ENCODE results near the gene CCZ1B. TPM values are rescaled to one million over a fixed set of nuclear protein-coding genes. Genes with fewer than 3 reads are reported as not detected.
"Not testable (repeated sequence)": the region's sequence is repeated elsewhere in the genome, so short reads cannot be mapped to it uniquely, and the experiment has no call there.

Gene CCZ1B
- total RNA-seq (90.3 TPM), polyA plus RNA-seq (10 to 100 TPM; 18.3 to 41.8 (median 32.2) TPM)

DNA sequence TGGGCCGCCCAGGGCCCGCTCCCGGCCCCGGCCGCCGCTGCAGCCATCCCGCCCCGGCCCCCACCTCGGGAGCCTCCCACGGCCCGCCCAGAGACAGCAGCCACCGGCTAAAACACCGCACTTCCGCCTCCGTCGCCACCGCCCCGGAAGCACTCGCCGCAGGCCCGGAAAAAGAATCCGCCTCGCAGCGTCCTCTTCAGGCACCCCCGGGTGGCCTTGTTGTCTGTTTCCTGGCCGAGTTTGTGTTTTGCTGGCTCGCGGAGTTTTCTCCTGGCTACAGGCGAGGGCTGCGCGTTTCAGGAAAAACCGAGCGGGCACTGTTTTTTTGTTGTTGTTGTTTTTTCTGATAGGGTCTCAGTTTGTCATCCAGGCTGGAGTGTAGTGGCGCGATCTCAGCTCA is at the start of gene CCZ1B:
CCZ1B (minus strand) TSS at position 125 of the 400 bp plus-strand sequence; CDS start at position 47, 78 bp downstream.
- peaks cover 17% of the 10 kb centered on the region for H3K27me3 Mint-ChIP-seq
- H3K4me3 ChIP-seq (ENCODE audit: low read depth, low read length): peak within 1 kb of the TSS; percentile 53
- H3K27ac Mint-ChIP-seq: peak within 1 kb of the TSS; percentile 85 to 97 (median 96)

GRCh38 chr7:6875022-6875421 is 48.9 kb upstream of the CCZ1B start:
- not testable (repeated sequence) for H3K27ac Mint-ChIP-seq; H3K4me1 ChIP-seq (ENCODE audit: control insufficient read depth, insufficient read depth, low read length, poor library complexity, severe bottlenecking); H3K27me3 Mint-ChIP-seq

More for the DNA sequence above, at the start of gene CCZ1B:
- H3K27me3 ChIP-seq (ENCODE audit: control insufficient read depth, insufficient read depth, low read length); H3K36me3 ChIP-seq (ENCODE audit: control insufficient read depth, insufficient read depth, low read length); H3K36me3 Mint-ChIP-seq; H3K4me1 ChIP-seq (ENCODE audit: control insufficient read depth, insufficient read depth, low read length, poor library complexity, severe bottlenecking); H3K9me3 Mint-ChIP-seq; H3K9me3 ChIP-seq (ENCODE audit: control insufficient read depth in 2 of 2, low read length in 2 of 2): not testable (repeated sequence)
- peak within 1 kb of the TSS; percentile 95 to 97 (median 96) for H3K4me3 Mint-ChIP-seq
- H3K27ac ChIP-seq (ENCODE audit: insufficient read depth, low read length, poor library complexity, severe bottlenecking): peak within 1 kb of the TSS; percentile 63
- H3K4me1 Mint-ChIP-seq: peaks cover 0 to 13% (median 5%) of the 10 kb centered on the region in 4 donors
- peak; percentile 93 to 99 for ATAC-seq (ENCODE audit: low read depth in 2 of 2)
- DNase-seq: peak; percentile 78 to 91 (median 85)

GRCh38 chr7:6872246-6872945 is 46.3 kb upstream of the CCZ1B start:
- H3K27ac Mint-ChIP-seq; ATAC-seq (ENCODE audit: low read depth in 2 of 2); H3K36me3 ChIP-seq (ENCODE audit: control insufficient read depth, insufficient read depth, low read length); DNase-seq; H3K9me3 ChIP-seq (ENCODE audit: control insufficient read depth in 2 of 2, low read length in 2 of 2); H3K4me1 Mint-ChIP-seq; H3K36me3 Mint-ChIP-seq; H3K27ac ChIP-seq (ENCODE audit: insufficient read depth, low read length, poor library complexity, severe bottlenecking); H3K27me3 ChIP-seq (ENCODE audit: control insufficient read depth, insufficient read depth, low read length); H3K9me3 Mint-ChIP-seq; H3K4me3 ChIP-seq (ENCODE audit: low read depth, low read length); H3K4me3 Mint-ChIP-seq; H3K4me1 ChIP-seq (ENCODE audit: control insufficient read depth, insufficient read depth, low read length, poor library complexity, severe bottlenecking); H3K27me3 Mint-ChIP-seq: not testable (repeated sequence)

More at GRCh38 chr7:6875022-6875421, 48.9 kb upstream of the CCZ1B start:
- not testable (repeated sequence) for H3K4me3 Mint-ChIP-seq; H3K4me1 Mint-ChIP-seq; DNase-seq; H3K27ac ChIP-seq (ENCODE audit: insufficient read depth, low read length, poor library complexity, severe bottlenecking); H3K36me3 ChIP-seq (ENCODE audit: control insufficient read depth, insufficient read depth, low read length); H3K9me3 Mint-ChIP-seq; H3K9me3 ChIP-seq (ENCODE audit: control insufficient read depth in 2 of 2, low read length in 2 of 2); H3K4me3 ChIP-seq (ENCODE audit: low read depth, low read length); ATAC-seq (ENCODE audit: low read depth in 2 of 2); H3K36me3 Mint-ChIP-seq; H3K27me3 ChIP-seq (ENCODE audit: control insufficient read depth, insufficient read depth, low read length)

DNA sequence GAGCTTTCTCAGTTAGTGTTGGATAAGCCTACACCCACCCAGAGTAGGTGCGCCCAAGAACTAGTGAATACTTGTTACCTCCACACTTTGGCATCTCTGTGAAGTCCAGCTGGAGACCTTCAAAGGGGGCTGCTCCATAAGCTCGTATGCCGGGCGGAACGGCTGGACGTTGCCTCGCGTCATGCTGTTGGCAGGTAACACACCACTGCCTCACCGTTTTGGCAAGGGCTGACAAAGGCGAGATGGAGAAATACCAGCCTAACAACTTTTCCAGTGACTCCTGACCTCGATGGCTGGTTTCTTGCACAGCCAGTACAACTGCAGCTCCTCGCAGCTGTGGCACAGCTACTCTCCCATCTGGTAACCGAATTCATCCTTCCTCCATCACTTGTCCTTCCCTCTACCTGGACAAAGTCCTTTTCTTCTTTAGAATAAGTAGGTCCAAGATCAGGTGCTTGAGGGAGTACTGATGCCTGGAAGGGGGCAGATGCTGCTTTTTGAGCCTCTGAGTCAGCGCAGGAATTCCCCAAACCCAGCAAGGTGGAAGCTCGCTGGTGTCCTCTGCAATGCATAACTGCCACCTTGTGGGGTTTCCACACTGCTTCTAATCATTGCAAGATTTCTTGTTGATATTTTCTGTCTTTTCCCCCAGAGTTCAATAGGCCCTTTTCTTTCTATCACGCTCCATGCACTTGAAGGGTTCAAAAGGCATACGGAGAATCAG is 45.5 kb upstream of the CCZ1B start:
- H3K4me3 ChIP-seq (ENCODE audit: low read depth, low read length); H3K4me1 Mint-ChIP-seq; H3K9me3 ChIP-seq (ENCODE audit: control insufficient read depth in 2 of 2, low read length in 2 of 2); H3K36me3 Mint-ChIP-seq; H3K27me3 Mint-ChIP-seq; H3K36me3 ChIP-seq (ENCODE audit: control insufficient read depth, insufficient read depth, low read length); H3K9me3 Mint-ChIP-seq; DNase-seq; H3K4me1 ChIP-seq (ENCODE audit: control insufficient read depth, insufficient read depth, low read length, poor library complexity, severe bottlenecking); H3K27me3 ChIP-seq (ENCODE audit: control insufficient read depth, insufficient read depth, low read length); H3K4me3 Mint-ChIP-seq; ATAC-seq (ENCODE audit: low read depth in 2 of 2); H3K27ac Mint-ChIP-seq; H3K27ac ChIP-seq (ENCODE audit: insufficient read depth, low read length, poor library complexity, severe bottlenecking): not testable (repeated sequence)

GRCh38 chr7:6864751-6865150 is 38.7 kb upstream of the CCZ1B start:
- DNase-seq; H3K4me1 ChIP-seq (ENCODE audit: control insufficient read depth, insufficient read depth, low read length, poor library complexity, severe bottlenecking); H3K4me3 Mint-ChIP-seq; H3K27me3 ChIP-seq (ENCODE audit: control insufficient read depth, insufficient read depth, low read length); H3K9me3 Mint-ChIP-seq; H3K36me3 Mint-ChIP-seq; H3K27ac Mint-ChIP-seq; H3K36me3 ChIP-seq (ENCODE audit: control insufficient read depth, insufficient read depth, low read length); H3K4me1 Mint-ChIP-seq; H3K27ac ChIP-seq (ENCODE audit: insufficient read depth, low read length, poor library complexity, severe bottlenecking); H3K27me3 Mint-ChIP-seq; ATAC-seq (ENCODE audit: low read depth in 2 of 2); H3K4me3 ChIP-seq (ENCODE audit: low read depth, low read length); H3K9me3 ChIP-seq (ENCODE audit: control insufficient read depth in 2 of 2, low read length in 2 of 2): not testable (repeated sequence)

DNA sequence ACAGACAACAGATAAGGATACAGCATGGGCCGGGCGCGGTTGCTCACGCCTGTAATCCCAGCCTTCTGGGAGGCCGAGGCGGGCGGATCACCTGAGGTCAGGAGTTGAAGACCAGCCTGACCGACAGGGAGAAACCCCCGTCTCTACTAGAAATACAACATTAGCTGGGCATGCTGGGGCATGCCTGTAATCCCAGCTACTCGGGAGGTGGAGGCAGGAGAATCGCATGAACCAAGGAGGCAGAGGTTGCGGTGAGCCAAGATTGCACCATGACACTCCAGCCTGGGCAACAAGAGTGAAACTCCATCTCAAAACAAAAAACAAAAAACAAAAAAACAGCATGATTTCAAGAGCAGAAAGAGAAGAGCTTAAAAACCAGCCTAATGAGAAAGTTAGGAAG is 38.1 kb upstream of the CCZ1B start:
- not testable (repeated sequence) for H3K4me1 ChIP-seq (ENCODE audit: control insufficient read depth, insufficient read depth, low read length, poor library complexity, severe bottlenecking); H3K4me3 ChIP-seq (ENCODE audit: low read depth, low read length); ATAC-seq (ENCODE audit: low read depth in 2 of 2); H3K27me3 ChIP-seq (ENCODE audit: control insufficient read depth, insufficient read depth, low read length); H3K36me3 Mint-ChIP-seq; H3K4me3 Mint-ChIP-seq; H3K36me3 ChIP-seq (ENCODE audit: control insufficient read depth, insufficient read depth, low read length); H3K27ac ChIP-seq (ENCODE audit: insufficient read depth, low read length, poor library complexity, severe bottlenecking); H3K9me3 ChIP-seq (ENCODE audit: control insufficient read depth in 2 of 2, low read length in 2 of 2); DNase-seq; H3K27ac Mint-ChIP-seq; H3K4me1 Mint-ChIP-seq; H3K9me3 Mint-ChIP-seq; H3K27me3 Mint-ChIP-seq

DNA sequence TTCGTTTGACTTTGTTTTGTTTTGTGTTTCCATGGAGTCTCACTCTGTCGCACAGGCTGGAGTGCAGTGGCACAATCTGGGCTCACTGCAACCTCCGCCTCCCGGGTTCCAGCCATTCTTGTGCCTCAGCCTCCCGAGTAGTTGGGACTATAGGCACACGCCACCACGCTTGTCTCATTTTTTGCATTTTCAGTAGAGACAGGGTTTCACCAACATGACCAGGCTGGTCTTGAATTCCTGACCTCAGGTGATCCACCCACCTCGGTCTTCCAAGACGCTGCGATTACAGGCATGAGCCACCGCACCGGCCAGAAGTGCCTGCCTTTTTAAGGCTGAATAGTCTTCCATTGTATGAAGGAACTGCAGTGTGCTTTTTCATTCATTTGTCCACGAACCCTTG is 36.8 kb upstream of the CCZ1B start:
- not testable (repeated sequence) for H3K27me3 Mint-ChIP-seq; H3K36me3 Mint-ChIP-seq; H3K9me3 ChIP-seq (ENCODE audit: control insufficient read depth in 2 of 2, low read length in 2 of 2); H3K27ac ChIP-seq (ENCODE audit: insufficient read depth, low read length, poor library complexity, severe bottlenecking); H3K4me3 ChIP-seq (ENCODE audit: low read depth, low read length); H3K36me3 ChIP-seq (ENCODE audit: control insufficient read depth, insufficient read depth, low read length); H3K4me3 Mint-ChIP-seq; H3K27me3 ChIP-seq (ENCODE audit: control insufficient read depth, insufficient read depth, low read length); H3K4me1 ChIP-seq (ENCODE audit: control insufficient read depth, insufficient read depth, low read length, poor library complexity, severe bottlenecking); DNase-seq; H3K27ac Mint-ChIP-seq; ATAC-seq (ENCODE audit: low read depth in 2 of 2); H3K4me1 Mint-ChIP-seq; H3K9me3 Mint-ChIP-seq
